ENCODE results near the gene EDDM13. TPM values are rescaled to one million over a fixed set of nuclear protein-coding genes. Genes with fewer than 3 reads are reported as not detected.

Gene EDDM13
- total and polyA plus RNA-seq, 10 of the 15 experiments (the other 5 are each of a cell fraction or from before 2014, with no cell fraction given), result 0.15 to 0.37 TPM; not detected in 8

- TF ChIP-seq PBX3 (IDR thresholded peaks at IDR 0.05; ENCODE audit: insufficient replicate concordance, low read depth, low read length) (peak; percentile 62), STAT1 (conservative IDR thresholded peaks at IDR 0.05) (0 out of 2 replicates have a peak, but pooled peaks have one; percentile 15), LARP7 (IDR thresholded peaks at IDR 0.05) (peak; percentile 65; the same call in 1 of the 2 replicates), NR2C2 (IDR thresholded peaks at IDR 0.05; ENCODE audit: borderline replicate concordance, control insufficient read depth, insufficient read length, low read depth) (no peak), USF1 (IDR thresholded peaks at IDR 0.05; ENCODE audit: borderline replicate concordance, extremely low read length, insufficient read depth, low read depth, low read length) (peak; percentile 77), MXI1 (IDR thresholded peaks at IDR 0.05; ENCODE audit: low read depth, low read length) (peak; percentile 74), KAT2A (conservative IDR thresholded peaks at IDR 0.05; ENCODE audit: control insufficient read depth, low read depth, low read length) (no peak), RELA (IDR thresholded peaks at IDR 0.05; ENCODE audit: borderline replicate concordance, partially characterized antibody) (no peak), CREB1 (IDR thresholded peaks at IDR 0.05; ENCODE audit: low read depth) (no peak), IKZF2 (IDR thresholded peaks at IDR 0.05) (peak; percentile 50 to 55; a peak in 3 of 4 replicates), MEF2A (IDR thresholded peaks at IDR 0.05; ENCODE audit: insufficient read depth, low read depth, low read length) (no peak), MEF2B (IDR thresholded peaks at IDR 0.05; ENCODE audit: partially characterized antibody, poor library complexity, severe bottlenecking) (peak; percentile 25), TBL1XR1 (IDR thresholded peaks at IDR 0.05; ENCODE audit: low read depth, low read length) (no peak; the same call in 1 of the 2 replicates), RUNX3 (IDR thresholded peaks at IDR 0.05; ENCODE audit: low read length) (peak; percentile 59), ZNF217 (IDR thresholded peaks at IDR 0.05) (no peak), ZSCAN29 (IDR thresholded peaks at IDR 0.05) (no peak), CREM (IDR thresholded peaks at IDR 0.05; ENCODE audit: low read depth) (0 out of 2 replicates have a peak, but pooled peaks have one; percentile 5), NKRF (conservative IDR thresholded peaks at IDR 0.05) (peak; percentile 96)
- TF ChIP-seq, protein P1, sequence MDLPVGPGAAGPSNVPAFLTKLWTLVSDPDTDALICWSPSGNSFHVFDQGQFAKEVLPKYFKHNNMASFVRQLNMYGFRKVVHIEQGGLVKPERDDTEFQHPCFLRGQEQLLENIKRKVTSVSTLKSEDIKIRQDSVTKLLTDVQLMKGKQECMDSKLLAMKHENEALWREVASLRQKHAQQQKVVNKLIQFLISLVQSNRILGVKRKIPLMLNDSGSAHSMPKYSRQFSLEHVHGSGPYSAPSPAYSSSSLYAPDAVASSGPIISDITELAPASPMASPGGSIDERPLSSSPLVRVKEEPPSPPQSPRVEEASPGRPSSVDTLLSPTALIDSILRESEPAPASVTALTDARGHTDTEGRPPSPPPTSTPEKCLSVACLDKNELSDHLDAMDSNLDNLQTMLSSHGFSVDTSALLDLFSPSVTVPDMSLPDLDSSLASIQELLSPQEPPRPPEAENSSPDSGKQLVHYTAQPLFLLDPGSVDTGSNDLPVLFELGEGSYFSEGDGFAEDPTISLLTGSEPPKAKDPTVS (IDR thresholded peaks at IDR 0.05; ENCODE audit: low read depth, low read length), result 0 out of 2 replicates have a peak, but pooled peaks have one; percentile 2
- TF ChIP-seq, protein P2, sequence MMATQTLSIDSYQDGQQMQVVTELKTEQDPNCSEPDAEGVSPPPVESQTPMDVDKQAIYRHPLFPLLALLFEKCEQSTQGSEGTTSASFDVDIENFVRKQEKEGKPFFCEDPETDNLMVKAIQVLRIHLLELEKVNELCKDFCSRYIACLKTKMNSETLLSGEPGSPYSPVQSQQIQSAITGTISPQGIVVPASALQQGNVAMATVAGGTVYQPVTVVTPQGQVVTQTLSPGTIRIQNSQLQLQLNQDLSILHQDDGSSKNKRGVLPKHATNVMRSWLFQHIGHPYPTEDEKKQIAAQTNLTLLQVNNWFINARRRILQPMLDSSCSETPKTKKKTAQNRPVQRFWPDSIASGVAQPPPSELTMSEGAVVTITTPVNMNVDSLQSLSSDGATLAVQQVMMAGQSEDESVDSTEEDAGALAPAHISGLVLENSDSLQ (IDR thresholded peaks at IDR 0.05), result peak; percentile 90
These were observed 42.7 kb downstream of the EDDM13 start (continued) for GRCh38 chr19:56315077-56315828.
